Measurements from ENCODE around the gene SHOC2.

Gene SHOC2

GRCh38 chr10:110880012-110880411, 39.4 kb upstream of the SHOC2 start:
- TF ChIP-seq FOXP2 (optimal IDR thresholded peaks at IDR 0.05; ENCODE audit: borderline replicate concordance, extremely low read depth, extremely low read length, insufficient read depth) (no peak), TAF1 (IDR thresholded peaks at IDR 0.05; ENCODE audit: borderline replicate concordance, insufficient read depth, low read length) (no peak), SIN3A (IDR thresholded peaks at IDR 0.05; ENCODE audit: borderline replicate concordance, insufficient read depth, low read length) (no peak), POLR2AphosphoS5 (IDR thresholded peaks at IDR 0.05; ENCODE audit: low read depth, low read length) (no peak)
- TF ChIP-seq, protein P1, sequence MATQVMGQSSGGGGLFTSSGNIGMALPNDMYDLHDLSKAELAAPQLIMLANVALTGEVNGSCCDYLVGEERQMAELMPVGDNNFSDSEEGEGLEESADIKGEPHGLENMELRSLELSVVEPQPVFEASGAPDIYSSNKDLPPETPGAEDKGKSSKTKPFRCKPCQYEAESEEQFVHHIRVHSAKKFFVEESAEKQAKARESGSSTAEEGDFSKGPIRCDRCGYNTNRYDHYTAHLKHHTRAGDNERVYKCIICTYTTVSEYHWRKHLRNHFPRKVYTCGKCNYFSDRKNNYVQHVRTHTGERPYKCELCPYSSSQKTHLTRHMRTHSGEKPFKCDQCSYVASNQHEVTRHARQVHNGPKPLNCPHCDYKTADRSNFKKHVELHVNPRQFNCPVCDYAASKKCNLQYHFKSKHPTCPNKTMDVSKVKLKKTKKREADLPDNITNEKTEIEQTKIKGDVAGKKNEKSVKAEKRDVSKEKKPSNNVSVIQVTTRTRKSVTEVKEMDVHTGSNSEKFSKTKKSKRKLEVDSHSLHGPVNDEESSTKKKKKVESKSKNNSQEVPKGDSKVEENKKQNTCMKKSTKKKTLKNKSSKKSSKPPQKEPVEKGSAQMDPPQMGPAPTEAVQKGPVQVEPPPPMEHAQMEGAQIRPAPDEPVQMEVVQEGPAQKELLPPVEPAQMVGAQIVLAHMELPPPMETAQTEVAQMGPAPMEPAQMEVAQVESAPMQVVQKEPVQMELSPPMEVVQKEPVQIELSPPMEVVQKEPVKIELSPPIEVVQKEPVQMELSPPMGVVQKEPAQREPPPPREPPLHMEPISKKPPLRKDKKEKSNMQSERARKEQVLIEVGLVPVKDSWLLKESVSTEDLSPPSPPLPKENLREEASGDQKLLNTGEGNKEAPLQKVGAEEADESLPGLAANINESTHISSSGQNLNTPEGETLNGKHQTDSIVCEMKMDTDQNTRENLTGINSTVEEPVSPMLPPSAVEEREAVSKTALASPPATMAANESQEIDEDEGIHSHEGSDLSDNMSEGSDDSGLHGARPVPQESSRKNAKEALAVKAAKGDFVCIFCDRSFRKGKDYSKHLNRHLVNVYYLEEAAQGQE (IDR thresholded peaks at IDR 0.05; ENCODE audit: insufficient read depth in 1 of 2, low read depth in 2 of 2, low read length in 2 of 2), result no peak

DNA sequence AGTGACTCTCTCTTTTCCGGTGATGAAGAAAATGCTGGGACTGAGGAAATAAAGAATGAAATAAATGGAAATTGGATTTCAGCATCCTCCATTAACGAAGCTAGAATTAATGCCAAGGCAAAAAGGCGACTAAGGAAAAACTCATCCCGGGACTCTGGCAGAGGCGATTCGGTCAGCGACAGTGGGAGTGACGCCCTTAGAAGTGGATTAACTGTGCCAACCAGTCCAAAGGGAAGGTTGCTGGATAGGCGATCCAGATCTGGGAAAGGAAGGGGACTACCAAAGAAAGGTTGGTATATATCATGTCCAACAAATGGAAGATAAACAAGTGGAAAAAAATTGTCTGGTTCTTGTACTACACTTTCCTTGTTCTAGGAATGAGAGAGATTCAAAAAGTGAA, 38.2 kb upstream of the SHOC2 start:
- no peak for TF ChIP-seq POLR2AphosphoS5 (IDR thresholded peaks at IDR 0.05; ENCODE audit: low read depth, low read length)
- no peak for TF ChIP-seq FOXP2 (optimal IDR thresholded peaks at IDR 0.05; ENCODE audit: borderline replicate concordance, extremely low read depth, extremely low read length, insufficient read depth)
- TF ChIP-seq SIN3A (IDR thresholded peaks at IDR 0.05; ENCODE audit: borderline replicate concordance, insufficient read depth, low read length), result no peak
- no peak for TF ChIP-seq TAF1 (IDR thresholded peaks at IDR 0.05; ENCODE audit: borderline replicate concordance, insufficient read depth, low read length)
- TF ChIP-seq, protein P1 (IDR thresholded peaks at IDR 0.05; ENCODE audit: insufficient read depth in 1 of 2, low read depth in 2 of 2, low read length in 2 of 2), result no peak

GRCh38 chr10:110881905-110882304, 37.5 kb upstream of the SHOC2 start:
- TF ChIP-seq FOXP2 (optimal IDR thresholded peaks at IDR 0.05; ENCODE audit: borderline replicate concordance, extremely low read depth, extremely low read length, insufficient read depth) (no peak), SIN3A (IDR thresholded peaks at IDR 0.05; ENCODE audit: borderline replicate concordance, insufficient read depth, low read length) (no peak), TAF1 (IDR thresholded peaks at IDR 0.05; ENCODE audit: borderline replicate concordance, insufficient read depth, low read length) (no peak), POLR2AphosphoS5 (IDR thresholded peaks at IDR 0.05; ENCODE audit: low read depth, low read length) (no peak)
- TF ChIP-seq, protein P1 (IDR thresholded peaks at IDR 0.05; ENCODE audit: insufficient read depth in 1 of 2, low read depth in 2 of 2, low read length in 2 of 2), result no peak

DNA sequence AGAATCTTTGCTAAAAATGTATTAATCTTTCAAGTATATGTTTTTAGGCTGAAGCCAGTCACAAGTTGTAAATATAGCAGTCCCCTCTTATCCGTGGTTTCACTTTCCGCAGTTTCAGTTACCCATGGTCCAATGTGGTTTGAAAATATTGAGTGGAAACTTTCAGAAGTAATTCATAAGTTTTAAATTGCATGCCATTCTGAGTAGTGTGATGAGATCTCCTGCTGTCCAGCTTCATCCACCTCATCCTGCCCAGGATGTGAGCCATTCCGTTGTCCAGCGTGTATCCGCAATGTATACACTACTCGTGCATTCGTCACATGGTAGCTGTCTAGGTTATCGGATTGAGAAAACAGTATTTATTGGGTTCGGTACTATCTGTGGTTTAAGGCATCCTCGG, 35.5 kb upstream of the SHOC2 start:
- TF ChIP-seq, protein P1 (IDR thresholded peaks at IDR 0.05; ENCODE audit: insufficient read depth in 1 of 2, low read depth in 2 of 2, low read length in 2 of 2), result no peak
- TF ChIP-seq FOXP2 (optimal IDR thresholded peaks at IDR 0.05; ENCODE audit: borderline replicate concordance, extremely low read depth, extremely low read length, insufficient read depth), result no peak
